ENCODE results near the gene ARHGAP26.

GRCh38 chr5:143056792-143057579, 286.8 kb downstream of the ARHGAP26 start:
- TF ChIP-seq, protein P1, sequence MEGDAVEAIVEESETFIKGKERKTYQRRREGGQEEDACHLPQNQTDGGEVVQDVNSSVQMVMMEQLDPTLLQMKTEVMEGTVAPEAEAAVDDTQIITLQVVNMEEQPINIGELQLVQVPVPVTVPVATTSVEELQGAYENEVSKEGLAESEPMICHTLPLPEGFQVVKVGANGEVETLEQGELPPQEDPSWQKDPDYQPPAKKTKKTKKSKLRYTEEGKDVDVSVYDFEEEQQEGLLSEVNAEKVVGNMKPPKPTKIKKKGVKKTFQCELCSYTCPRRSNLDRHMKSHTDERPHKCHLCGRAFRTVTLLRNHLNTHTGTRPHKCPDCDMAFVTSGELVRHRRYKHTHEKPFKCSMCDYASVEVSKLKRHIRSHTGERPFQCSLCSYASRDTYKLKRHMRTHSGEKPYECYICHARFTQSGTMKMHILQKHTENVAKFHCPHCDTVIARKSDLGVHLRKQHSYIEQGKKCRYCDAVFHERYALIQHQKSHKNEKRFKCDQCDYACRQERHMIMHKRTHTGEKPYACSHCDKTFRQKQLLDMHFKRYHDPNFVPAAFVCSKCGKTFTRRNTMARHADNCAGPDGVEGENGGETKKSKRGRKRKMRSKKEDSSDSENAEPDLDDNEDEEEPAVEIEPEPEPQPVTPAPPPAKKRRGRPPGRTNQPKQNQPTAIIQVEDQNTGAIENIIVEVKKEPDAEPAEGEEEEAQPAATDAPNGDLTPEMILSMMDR (IDR thresholded peaks at IDR 0.05; ENCODE audit: poor library complexity, severe bottlenecking), result no peak
- TF ChIP-seq EP300 (conservative IDR thresholded peaks at IDR 0.05; ENCODE audit: poor library complexity, severe bottlenecking) (no peak), RAD21 (conservative IDR thresholded peaks at IDR 0.05) (no peak), POLR2AphosphoS5 (IDR thresholded peaks at IDR 0.05) (no peak), TAF1 (IDR thresholded peaks at IDR 0.05; ENCODE audit: low read depth) (no peak), MXI1 (conservative IDR thresholded peaks at IDR 0.05; ENCODE audit: poor library complexity, severe bottlenecking) (no peak), EZH2 (IDR thresholded peaks at IDR 0.05; ENCODE audit: borderline replicate concordance, insufficient read depth, low read length, poor library complexity, severe bottlenecking) (no peak), SMC3 (conservative IDR thresholded peaks at IDR 0.05; ENCODE audit: poor library complexity) (no peak)
- TF ChIP-seq, protein P2, sequence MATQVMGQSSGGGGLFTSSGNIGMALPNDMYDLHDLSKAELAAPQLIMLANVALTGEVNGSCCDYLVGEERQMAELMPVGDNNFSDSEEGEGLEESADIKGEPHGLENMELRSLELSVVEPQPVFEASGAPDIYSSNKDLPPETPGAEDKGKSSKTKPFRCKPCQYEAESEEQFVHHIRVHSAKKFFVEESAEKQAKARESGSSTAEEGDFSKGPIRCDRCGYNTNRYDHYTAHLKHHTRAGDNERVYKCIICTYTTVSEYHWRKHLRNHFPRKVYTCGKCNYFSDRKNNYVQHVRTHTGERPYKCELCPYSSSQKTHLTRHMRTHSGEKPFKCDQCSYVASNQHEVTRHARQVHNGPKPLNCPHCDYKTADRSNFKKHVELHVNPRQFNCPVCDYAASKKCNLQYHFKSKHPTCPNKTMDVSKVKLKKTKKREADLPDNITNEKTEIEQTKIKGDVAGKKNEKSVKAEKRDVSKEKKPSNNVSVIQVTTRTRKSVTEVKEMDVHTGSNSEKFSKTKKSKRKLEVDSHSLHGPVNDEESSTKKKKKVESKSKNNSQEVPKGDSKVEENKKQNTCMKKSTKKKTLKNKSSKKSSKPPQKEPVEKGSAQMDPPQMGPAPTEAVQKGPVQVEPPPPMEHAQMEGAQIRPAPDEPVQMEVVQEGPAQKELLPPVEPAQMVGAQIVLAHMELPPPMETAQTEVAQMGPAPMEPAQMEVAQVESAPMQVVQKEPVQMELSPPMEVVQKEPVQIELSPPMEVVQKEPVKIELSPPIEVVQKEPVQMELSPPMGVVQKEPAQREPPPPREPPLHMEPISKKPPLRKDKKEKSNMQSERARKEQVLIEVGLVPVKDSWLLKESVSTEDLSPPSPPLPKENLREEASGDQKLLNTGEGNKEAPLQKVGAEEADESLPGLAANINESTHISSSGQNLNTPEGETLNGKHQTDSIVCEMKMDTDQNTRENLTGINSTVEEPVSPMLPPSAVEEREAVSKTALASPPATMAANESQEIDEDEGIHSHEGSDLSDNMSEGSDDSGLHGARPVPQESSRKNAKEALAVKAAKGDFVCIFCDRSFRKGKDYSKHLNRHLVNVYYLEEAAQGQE (IDR thresholded peaks at IDR 0.05; ENCODE audit: borderline replicate concordance), result no peak
